ENCODE data around the gene RAPGEF4. TPM values are rescaled to one million over a fixed set of nuclear protein-coding genes. Genes with fewer than 3 reads are reported as not detected.

Gene RAPGEF4
- total and polyA plus RNA-seq, 2 of the 13 experiments (the other 11 are each of a cell fraction or from before 2014, with no cell fraction given), result 0.78 to 0.91 TPM

GRCh38 chr2:172922306-172922705 is 186.7 kb downstream of the RAPGEF4 start:
- Histone ChIP-seq H3K9ac (ENCODE audit: insufficient read depth, low read depth, low read length) (no peak overlapping the region), H3K27ac (ENCODE audit: extremely low read length, insufficient read depth, low read length) (no peak overlapping the region), H3K4me1 (ENCODE audit: insufficient read depth, low read length) (no peaks in the 10 kb centered on the region), H3K79me2 (ENCODE audit: insufficient read depth, low read length) (no peaks in the 10 kb centered on the region), H3K36me3 (replicated peaks in 1 of 2; ENCODE audit: control insufficient read depth in 1 of 2, insufficient read depth in 2 of 2, low read length in 2 of 2) (no peaks in the 10 kb centered on the region), H4K20me1 (ENCODE audit: insufficient read depth, low read length) (no peaks in the 10 kb centered on the region), H3K4me3 (replicated peaks in 1 of 3; ENCODE audit: insufficient read depth in 1 of 3, low read depth in 2 of 3, low read length in 3 of 3) (no peak overlapping the region), H2AFZ (ENCODE audit: low read length) (no peak overlapping the region), H3K27me3 (ENCODE audit: control insufficient read depth in 1 of 2, insufficient read depth in 2 of 2, low read length in 2 of 2) (peaks cover 0 to 13% of the 10 kb centered on the region in 2 experiments; a peak in 2 of 5 replicates), H3K9me3 (ENCODE audit: low read length) (no peaks in the 10 kb centered on the region), H3K4me2 (ENCODE audit: low read depth, low read length) (no peak overlapping the region)
- no peak for DNase-seq (ENCODE audit: low spot score)
- in situ Hi-C loops (cut with HindIII; ENCODE audit: extremely low pct_ligation_motif_present, low pct_unique_long_range_greater_than_20kb) (no loop called here), intact Hi-C loops (cut with micrococcal nuclease; ENCODE audit: unreplicated experiment) (no loop called here)
- ChIA-PET CTCF (ENCODE audit: low intra/inter-chr PET ratio, low total read pairs) (no interaction called here), POLR2A (no interaction called here)
- TF ChIP-seq ATF4 (CRISPR knock-in tag; IDR thresholded peaks at IDR 0.05), result no peak
- TF ChIP-seq POGZ (CRISPR knock-in tag; IDR thresholded peaks at IDR 0.05), result no peak
- TF ChIP-seq ZBTB7A (CRISPR knock-in tag; IDR thresholded peaks at IDR 0.05), result no peak
- no peak for TF ChIP-seq TEAD2 (CRISPR knock-in tag; IDR thresholded peaks at IDR 0.05)
- no peak for TF ChIP-seq ZNF563 (CRISPR knock-in tag; IDR thresholded peaks at IDR 0.05)
- no peak for TF ChIP-seq SNRNP70 (IDR thresholded peaks at IDR 0.05; ENCODE audit: low read depth, low read length)
- TF ChIP-seq CHD2 (IDR thresholded peaks at IDR 0.05; ENCODE audit: low read depth, low read length), result no peak
- TF ChIP-seq KLF6 (CRISPR knock-in tag; IDR thresholded peaks at IDR 0.05), result no peak
- TF ChIP-seq GMEB1 (CRISPR knock-in tag; IDR thresholded peaks at IDR 0.05; ENCODE audit: borderline replicate concordance), result no peak
- no peak for TF ChIP-seq PAX8 (CRISPR knock-in tag; IDR thresholded peaks at IDR 0.05; ENCODE audit: borderline replicate concordance)
- no peak for TF ChIP-seq PATZ1 (CRISPR knock-in tag; IDR thresholded peaks at IDR 0.05)
- no peak for TF ChIP-seq HMGA1 (CRISPR knock-in tag; conservative IDR thresholded peaks at IDR 0.05)
- TF ChIP-seq ZNF382 (CRISPR knock-in tag; IDR thresholded peaks at IDR 0.05; ENCODE audit: borderline replicate concordance), result no peak
- TF ChIP-seq ZNF331 (CRISPR knock-in tag; IDR thresholded peaks at IDR 0.05), result no peak
- no peak for FAIRE-seq
- no peak for ATAC-seq
- BruUV-seq (replicated peaks), result no TSS peak
- 18% methylated on average over 2 of the region's 2 CpGs for WGBS (ENCODE audit: low lambda C conversion rate)

Measured in HepG2 (cell line).